Stomach (tissue), 9 donors: Measurements from ENCODE around the gene FOXRED1. TPM values are rescaled to one million over a fixed set of nuclear protein-coding genes. Genes with fewer than 3 reads are reported as not detected.

ENCODE experiments used
- DNase-seq, 2 donors: peaks; one replicate each; pipeline versions ENCODE4 v3.0.0 to v3.0.0-alpha.2; 2013 to 2019
- H3K27ac ChIP-seq, 5 donors: fragments of 200-600 bp in 4 of 5; sonication (generic) in 4 of 5; one replicate each; pipeline ENCODE4 v1.5.1; 2013 to 2019; ENCODE audit warnings: mild to moderate bottlenecking in 1 of 5, moderate library complexity in 1 of 5
- H3K27me3 ChIP-seq, 3 donors: fragments of 200-600 bp; sonication (generic); one replicate each; pipeline ENCODE4 v1.5.1; 2017 to 2019; ENCODE audit warnings: mixed run types in 1 of 3
- H3K36me3 ChIP-seq, 4 donors: fragments of 200-600 bp; sonication (generic); 1 replicate in 3 of 4; 2 replicates in 1 of 4; pipeline ENCODE4 v1.5.1; 2016 to 2019
- H3K4me1 ChIP-seq, 4 donors: fragments of 200-600 bp; sonication (generic); one replicate each; pipeline ENCODE4 v1.5.1; 2016 to 2019
- H3K4me3 ChIP-seq, 4 donors: fragments of 200-600 bp; sonication (generic) in 3 of 4; one replicate each; pipeline ENCODE4 v1.5.1; 2016 to 2019; ENCODE audit warnings: mild to moderate bottlenecking in 1 of 4
- H3K9me3 ChIP-seq, 4 donors: fragments of 200-600 bp; sonication (generic); one replicate each; pipeline ENCODE4 v1.5.1; 2016 to 2019
- CTCF ChIP-seq, 7 experiments: fragments of 450-650 bp in 4 of 7; fragments of 200-600 bp in 3 of 7; sonication (generic) in 3 of 7; IDR thresholded peaks; one replicate each; pipeline ENCODE4 v1.5.1; 2016 to 2019; ENCODE audit warnings: antibody characterized with exemption in 7 of 7, control low read depth in 2 of 7, mild to moderate bottlenecking in 1 of 7
- EP300 ChIP-seq: sonication (generic); formaldehyde crosslinking; IDR thresholded peaks from one replicate; pipeline ENCODE4 v1.6.1; 2017; ENCODE audit warnings: antibody characterized with exemption
- POLR2A ChIP-seq, 4 donors: fragments of 450-650 bp; IDR thresholded peaks; one replicate each; pipeline ENCODE4 v1.6.1; 2016; ENCODE audit warnings: antibody characterized with exemption in 4 of 4, control low read depth in 2 of 4, mild to moderate bottlenecking in 1 of 4, moderate library complexity in 1 of 4
- POLR2AphosphoS5 ChIP-seq, 3 donors: sonication (generic); formaldehyde crosslinking; IDR thresholded peaks; one replicate each; pipeline ENCODE4 v1.6.1; 2016; ENCODE audit warnings: antibody characterized with exemption in 3 of 3
- WGBS, 5 donors: extraction: QIAGEN DNeasy Blood & Tissue Kit in 3 of 5; methylation state at CpG; one replicate each; pipeline versions ENCODE4 v1.1.5 to v1.1.7; 2013 to 2018; 5-methylcytosine and 5-hydroxymethylcytosine counted together
- intact Hi-C: fragments of 100-400 bp; cut with DNase I; formaldehyde crosslinking; loops from one replicate; pipeline ENCODE4 v1.15.1; 2023; ENCODE audit warnings: low total_unique reads
- polyA plus RNA-seq, 3 donors: library from polyadenylated mRNA; stranded (reverse); fragments of 200-250 nt; gene quantifications; one replicate each; pipeline ENCODE4 v1.2.3, GENCODE V29; 2013
- total RNA-seq, 5 donors: library from RNA; depleted of rRNA; stranded (reverse); fragments of >200 nt; gene quantifications; one replicate each; pipeline versions ENCODE4 v1.1.0 to v1.2.3, GENCODE V29; 2014 to 2016
- donor health status: healthy with polysubstance abuse.
- donor health status: Bipolar disorder and iron deficiency.
- donor health status: healthy.

Gene FOXRED1
- total and polyA plus RNA-seq, 8 donors: 5.4 to 26.3 (median 17.4) TPM

- intact Hi-C loops: no loop called here
- 91 to 97% (median 92%) methylated on average over 10 to 11 of the region's 11 CpGs for WGBS, 5 donors
- H3K27ac ChIP-seq: no peak overlapping the region
These were observed 8.4 kb downstream of the FOXRED1 start for GRCh38 chr11:126277322-126277721.

GRCh38 chr11:126277780-126278179 lies 8.8 kb downstream of the FOXRED1 start:
- no peak overlapping the region for H3K27ac ChIP-seq
- no peak overlapping the region for H3K4me3 ChIP-seq
- DNase-seq: no peak
- intact Hi-C loops: no loop called here
- H3K9me3 ChIP-seq: no peaks in the 10 kb centered on the region
- no peaks in the 10 kb centered on the region for H3K27me3 ChIP-seq
- 85 to 94% (median 90%) methylated on average over 4 of the region's 4 CpGs for WGBS, 5 donors
- no peak for TF ChIP-seq POLR2A (IDR thresholded peaks at IDR 0.05)
- no peak for TF ChIP-seq CTCF (IDR thresholded peaks at IDR 0.05)
- no peak for TF ChIP-seq EP300
- no peak for TF ChIP-seq POLR2AphosphoS5 (IDR thresholded peaks at IDR 0.05)
- H3K36me3 ChIP-seq: peaks cover 16 to 59% (median 54%) of the 10 kb centered on the region in 4 donors
- peaks cover 8 to 22% (median 11%) of the 10 kb centered on the region in 4 donors for H3K4me1 ChIP-seq

More at GRCh38 chr11:126277322-126277721, 8.4 kb downstream of the FOXRED1 start:
- Histone ChIP-seq H3K27me3 (no peaks in the 10 kb centered on the region), H3K36me3 (peaks cover 16 to 62% (median 58%) of the 10 kb centered on the region in 4 donors), H3K9me3 (no peaks in the 10 kb centered on the region), H3K4me1 (peaks cover 6 to 19% (median 9%) of the 10 kb centered on the region in 4 donors), H3K4me3 (no peak overlapping the region)
- no peak for TF ChIP-seq CTCF (IDR thresholded peaks at IDR 0.05)
- TF ChIP-seq EP300: no peak
- no peak for TF ChIP-seq POLR2A (IDR thresholded peaks at IDR 0.05)
- no peak for TF ChIP-seq POLR2AphosphoS5 (IDR thresholded peaks at IDR 0.05)
- no peak for DNase-seq

- WGBS, 5 donors: 69 to 78% (median 72%) methylated on average over 8 of the region's 8 CpGs
- TF ChIP-seq EP300 (no peak), POLR2AphosphoS5 (IDR thresholded peaks at IDR 0.05) (no peak), POLR2A (IDR thresholded peaks at IDR 0.05) (no peak), CTCF (IDR thresholded peaks at IDR 0.05) (no peak)
- Histone ChIP-seq H3K36me3 (peaks cover 12 to 45% (median 40%) of the 10 kb centered on the region in 4 donors), H3K4me3 (no peak overlapping the region), H3K27ac (no peak overlapping the region), H3K4me1 (peaks cover 8 to 31% (median 15%) of the 10 kb centered on the region in 4 donors), H3K9me3 (no peaks in the 10 kb centered on the region), H3K27me3 (no peaks in the 10 kb centered on the region)
- intact Hi-C loops: no loop called here
- DNase-seq: no peak
These were observed 10.2 kb downstream of the FOXRED1 start for GRCh38 chr11:126279191-126279590.

- H3K36me3 ChIP-seq: peaks cover 9 to 32% (median 26%) of the 10 kb centered on the region in 4 donors
- intact Hi-C loops: no loop called here
- no peak overlapping the region for H3K4me3 ChIP-seq
- TF ChIP-seq CTCF (IDR thresholded peaks at IDR 0.05): no peak
- TF ChIP-seq POLR2A (IDR thresholded peaks at IDR 0.05): no peak
- no peak for TF ChIP-seq EP300
- no peak for TF ChIP-seq POLR2AphosphoS5 (IDR thresholded peaks at IDR 0.05)
- DNase-seq: peak in 1 of 2 donors; percentile 28
- H3K4me1 ChIP-seq: peaks cover 8 to 45% (median 24%) of the 10 kb centered on the region in 4 donors
- no peaks in the 10 kb centered on the region for H3K27me3 ChIP-seq
- 53 to 93% (median 79%) methylated on average over 5 of the region's 5 CpGs for WGBS, 5 donors
- H3K27ac ChIP-seq: peak overlapping the region in 2 of 5 donors; percentile 40 to 91
- H3K9me3 ChIP-seq: no peaks in the 10 kb centered on the region
These were observed 11.6 kb downstream of the FOXRED1 start for GRCh38 chr11:126280595-126280994.
